NCI-H187 (cell line): Measurements from ENCODE around the gene RXRA.
"Not testable (repeated sequence)": the region's sequence is repeated elsewhere in the genome, so short reads cannot be mapped to it uniquely, and the experiment has no call there.

Source experiments
- DNase-seq, 2 experiments: peaks; one replicate each; lab custom pipeline; 2025; lab: John Stamatoyannopoulos, UW

Gene RXRA

DNA sequence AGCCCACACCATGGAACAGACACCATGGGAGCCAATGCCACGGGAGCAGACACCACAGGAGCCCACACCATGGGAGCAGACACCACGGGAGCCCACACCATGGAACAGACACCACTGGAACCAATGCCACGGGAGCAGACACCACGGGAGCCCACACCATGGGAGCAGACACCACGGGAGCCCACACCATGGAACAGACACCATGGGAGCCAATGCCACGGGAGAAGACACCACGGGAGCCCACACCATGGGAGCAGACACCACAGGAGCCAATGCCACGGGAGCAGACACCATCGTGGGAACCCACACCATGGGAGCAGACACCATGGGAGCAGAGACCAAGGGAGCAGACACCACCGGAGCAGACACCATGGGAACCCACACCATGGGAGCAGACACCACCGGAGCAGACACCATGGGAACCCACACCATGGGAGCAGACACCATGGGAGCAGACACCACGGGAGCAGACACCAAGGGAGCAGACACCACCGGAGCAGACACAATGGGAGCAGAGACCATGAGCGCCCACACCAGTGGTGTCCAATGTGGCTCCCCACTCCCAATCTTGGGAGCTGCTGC, 17.5 kb upstream of the RXRA start:
- not testable (repeated sequence) for DNase-seq

DNA sequence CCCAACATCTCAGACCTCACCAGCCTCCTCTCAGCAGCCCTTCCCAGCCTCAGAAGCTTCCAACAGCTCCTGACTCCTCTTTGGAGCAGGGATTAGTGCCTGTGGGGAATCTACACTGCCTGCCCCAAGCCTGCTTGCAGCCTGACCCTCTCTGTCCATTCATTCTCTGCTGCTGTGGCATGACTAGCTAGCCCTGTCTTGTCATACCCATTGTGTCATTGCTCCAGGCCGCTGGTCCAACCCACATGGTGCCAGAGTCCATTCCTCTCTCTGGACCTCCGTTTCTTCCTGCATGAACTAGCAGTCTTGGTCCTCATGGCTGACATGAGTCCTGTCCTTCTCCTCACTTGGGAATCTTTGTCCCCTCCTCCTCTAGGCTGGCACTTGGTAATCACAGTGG, 12.8 kb upstream of the RXRA start:
- no peak for DNase-seq

DNA sequence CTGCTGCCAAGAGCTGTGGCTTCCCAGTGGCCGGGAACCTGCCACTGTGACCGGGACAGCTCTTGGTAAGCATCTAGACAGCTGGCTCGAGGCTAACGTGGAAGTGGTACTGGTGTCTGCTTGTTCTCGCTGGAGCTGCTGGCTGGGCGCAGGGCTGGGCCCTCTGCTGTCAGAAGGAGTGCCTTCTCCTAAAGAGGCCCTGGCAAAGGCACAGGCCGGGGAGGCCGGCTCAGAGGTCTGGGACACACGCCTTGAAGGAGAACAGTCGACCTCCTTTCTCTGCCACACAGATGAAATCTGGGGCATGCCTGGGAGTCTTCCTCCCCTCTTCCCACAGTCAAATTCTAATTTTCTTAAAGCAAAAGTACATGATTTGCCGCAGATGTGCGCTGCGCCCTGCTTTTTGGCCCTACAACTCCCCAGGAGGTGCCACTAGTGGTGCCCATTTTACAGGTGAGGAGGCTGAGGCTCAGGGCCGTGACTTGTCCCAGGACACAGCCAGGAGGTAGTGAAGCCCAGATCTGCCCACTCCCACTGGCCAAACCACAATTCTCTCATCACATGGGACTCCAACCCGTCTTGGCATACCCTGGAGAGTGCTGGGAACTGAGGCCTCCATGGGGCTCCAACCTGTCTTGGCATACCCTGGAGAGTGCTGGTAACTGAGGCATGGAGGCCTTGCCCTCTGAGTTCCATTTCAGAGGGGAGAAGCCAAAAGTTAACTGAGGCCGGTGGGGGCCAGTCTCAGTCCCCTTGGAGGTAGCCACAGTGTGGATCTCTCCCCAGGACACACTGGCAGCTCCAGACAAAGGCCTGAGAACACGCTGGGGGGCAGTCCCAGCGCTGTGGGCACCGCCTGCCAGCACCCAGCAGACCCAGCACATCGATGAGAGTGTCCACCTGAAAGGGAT, 12.0 kb upstream of the RXRA start:
- DNase-seq = no peak

DNA sequence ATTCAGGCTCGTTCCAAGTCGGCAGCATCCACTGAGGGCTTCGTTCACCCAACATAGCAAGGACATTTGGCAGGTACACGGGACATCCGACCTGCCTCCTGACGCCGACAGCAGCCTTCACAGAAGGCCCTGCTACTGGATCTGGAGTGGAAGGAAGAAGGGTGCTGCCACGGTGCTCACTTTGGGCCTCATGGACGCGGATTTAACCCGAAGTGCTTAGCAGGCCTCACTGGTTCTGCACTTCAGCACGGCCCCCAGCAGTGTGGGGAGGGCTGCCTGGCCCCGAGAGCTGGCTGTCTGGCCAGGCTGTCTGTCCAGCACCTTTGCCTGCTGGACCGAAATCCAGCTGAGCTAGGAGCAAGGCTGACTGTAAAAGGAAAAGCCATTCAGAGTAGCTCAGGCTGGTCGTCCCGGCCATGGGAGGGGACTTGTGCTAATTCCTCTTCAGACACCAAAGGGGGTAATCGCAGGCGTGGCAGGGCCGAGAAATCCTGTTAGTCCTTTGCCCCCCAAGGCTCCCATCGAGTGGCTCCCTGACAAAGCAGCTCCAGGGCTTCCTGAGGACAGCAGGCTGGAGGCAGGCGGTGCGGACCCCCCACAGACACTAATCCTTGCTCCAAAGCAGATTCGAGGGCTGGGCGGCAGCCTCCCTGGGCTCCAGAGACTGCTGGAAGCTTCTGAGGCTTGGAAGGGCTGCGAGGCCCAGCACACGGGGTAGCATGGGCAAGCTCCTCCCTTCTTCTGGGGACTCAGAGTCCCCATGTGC, 11.1 kb upstream of the RXRA start:
- DNase-seq = no peak

DNA sequence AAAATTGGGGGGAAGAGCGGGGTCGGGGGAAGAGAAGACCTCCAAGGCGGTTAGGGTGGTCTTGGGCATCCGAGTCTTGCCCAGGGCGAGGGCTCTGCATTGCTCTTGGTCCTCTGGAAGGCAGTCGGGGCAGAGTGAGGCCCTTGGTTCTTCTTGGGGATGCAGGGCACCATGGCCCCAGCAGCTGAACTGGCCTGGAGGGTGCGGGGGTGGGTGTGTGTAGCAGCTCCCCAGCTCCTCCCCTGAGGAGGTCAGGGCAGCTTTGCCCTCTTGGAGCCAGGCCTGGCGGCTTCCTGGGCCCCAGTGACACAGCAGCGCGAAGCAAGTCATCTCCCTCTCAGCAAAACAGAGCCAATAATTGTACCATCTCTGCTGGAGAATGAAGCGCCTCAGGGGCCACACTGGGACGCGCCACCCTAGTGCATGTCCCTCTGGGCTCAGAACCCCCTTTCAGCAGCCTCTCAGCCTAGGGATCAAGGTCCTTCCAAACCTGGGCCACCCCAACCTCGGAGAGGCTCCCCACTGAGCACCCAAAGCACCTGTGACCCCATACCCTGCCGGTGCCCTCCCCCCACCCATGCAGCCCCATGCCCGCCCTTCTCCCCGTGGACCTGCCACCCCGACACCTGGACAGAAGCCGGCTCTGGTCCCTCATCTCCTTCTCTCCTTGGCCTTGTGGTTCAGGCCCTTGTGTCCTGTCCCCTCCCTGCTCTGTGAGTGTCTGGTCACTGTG, 10.4 kb upstream of the RXRA start:
- no peak for DNase-seq

DNA sequence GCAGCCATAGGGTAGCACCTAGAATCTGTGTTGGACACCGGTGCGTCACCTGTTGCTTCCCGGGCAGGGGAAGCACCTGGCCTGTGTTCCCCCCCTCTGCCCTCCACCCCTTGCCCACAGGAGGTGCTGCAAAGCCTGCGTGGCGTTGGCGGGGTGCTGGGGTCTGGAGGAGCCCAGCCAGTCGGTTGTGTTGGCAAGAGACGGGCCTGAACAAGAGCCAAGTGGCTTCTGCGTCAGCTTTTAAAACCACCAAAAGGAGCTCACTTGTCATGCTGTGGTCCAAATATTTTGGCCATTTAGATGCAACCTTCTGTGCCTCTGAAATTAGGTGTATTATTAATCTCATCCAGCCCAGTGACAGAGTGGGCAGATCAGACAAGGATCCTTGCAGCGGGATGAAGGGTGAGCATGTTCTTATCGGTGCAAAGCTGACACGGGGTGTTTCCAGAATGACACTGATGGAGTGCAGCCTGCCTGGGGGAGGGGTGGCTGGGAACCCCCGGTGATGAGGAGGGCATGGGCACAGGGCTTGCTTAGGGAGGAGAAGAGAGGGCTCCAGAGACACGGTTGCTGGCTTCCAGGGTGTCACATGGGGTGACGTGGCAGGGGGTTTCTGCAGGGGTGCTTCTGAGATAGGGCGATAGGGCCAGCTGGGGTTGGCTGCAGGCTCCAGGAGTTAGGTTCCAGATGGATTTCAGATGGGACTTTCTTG, 9.7 kb upstream of the RXRA start:
- no peak for DNase-seq

DNA sequence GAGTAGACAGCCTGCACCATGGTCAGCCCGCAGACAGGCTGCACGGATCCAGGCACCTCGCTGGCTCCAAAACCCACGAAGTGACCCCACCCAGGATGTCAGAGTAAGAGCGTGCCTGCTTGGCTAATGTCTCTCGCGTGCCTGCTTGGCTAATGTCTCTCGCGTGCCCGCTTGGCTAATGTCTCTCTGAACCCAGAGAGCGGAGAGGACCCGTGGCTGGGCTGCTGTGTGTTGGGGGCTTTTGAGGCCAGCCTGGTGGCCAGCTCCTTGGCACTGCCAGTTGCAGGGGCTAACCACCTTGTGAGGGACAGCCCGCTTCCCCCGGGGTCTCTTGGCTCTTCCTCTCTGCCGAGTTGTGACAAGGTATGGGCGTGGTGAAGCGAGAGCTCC, 8.9 kb upstream of the RXRA start:
- no peak for DNase-seq

DNA sequence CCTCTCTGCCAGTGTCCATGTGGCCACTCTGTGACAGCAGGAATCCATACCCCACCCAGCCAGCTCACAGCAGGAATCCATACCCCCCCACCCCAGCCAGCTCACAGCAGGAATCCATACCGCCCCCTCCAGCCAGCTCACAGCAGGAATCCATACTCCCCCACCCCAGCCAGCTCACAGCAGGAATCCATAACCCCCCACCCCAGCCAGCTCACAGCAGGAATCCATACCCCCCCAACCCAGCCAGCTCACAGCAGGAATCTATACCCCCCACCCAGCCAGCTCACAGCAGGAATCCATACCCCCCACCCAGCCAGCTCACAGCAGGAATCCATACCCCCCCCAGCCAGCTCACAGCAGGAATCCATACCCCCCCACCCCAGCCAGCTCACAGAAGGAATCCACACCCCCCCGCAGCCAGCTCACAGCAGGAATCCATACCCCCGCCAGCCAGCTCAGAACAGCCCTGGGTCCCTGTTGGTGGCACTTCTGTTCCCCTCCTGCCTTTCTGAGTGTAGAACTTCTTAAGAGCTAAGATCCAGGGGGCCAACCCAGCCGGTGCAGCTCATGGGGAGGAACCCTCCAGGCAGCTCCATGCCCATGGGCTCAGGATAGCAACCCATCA, 8.4 kb upstream of the RXRA start:
- DNase-seq = no peak

DNA sequence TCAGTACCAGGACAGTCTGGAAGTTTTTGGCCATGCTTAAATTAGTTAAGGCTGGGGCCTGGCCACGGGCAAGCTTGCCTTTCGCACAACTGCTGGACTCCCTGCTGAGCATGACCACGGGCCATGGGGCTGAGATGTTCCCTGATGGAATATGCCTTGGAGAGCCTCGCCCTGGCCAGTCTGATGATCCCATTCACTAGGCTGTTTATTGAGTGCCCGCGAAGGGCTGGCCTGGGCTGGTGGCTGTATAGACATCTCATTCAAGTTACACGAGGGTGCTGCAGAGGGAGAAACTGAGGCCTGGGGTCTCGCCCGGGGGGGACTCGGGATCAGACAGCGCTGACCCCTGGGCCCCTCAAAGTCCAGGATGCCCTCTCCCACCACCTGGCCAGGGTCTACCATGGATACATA, 7.8 kb upstream of the RXRA start:
- DNase-seq = no peak

DNA sequence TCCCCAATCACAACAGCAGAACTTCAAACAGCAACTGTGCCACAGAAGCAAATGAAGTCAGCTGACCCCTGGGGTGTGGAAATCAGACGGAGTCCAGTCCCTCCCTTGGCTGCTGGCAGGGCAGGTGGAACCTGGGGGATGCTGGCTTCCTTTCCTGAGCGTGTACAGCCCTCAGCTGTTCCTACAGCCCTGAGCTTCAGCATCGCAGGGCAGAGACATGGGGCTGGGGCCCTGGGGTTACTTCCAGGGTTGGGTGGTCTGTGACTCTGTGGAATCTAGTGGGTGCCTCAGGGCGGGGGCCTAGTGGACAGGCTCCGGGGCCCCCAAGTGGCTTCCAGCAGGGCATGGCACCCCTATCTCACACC, 7.3 kb upstream of the RXRA start:
- no peak for DNase-seq

DNA sequence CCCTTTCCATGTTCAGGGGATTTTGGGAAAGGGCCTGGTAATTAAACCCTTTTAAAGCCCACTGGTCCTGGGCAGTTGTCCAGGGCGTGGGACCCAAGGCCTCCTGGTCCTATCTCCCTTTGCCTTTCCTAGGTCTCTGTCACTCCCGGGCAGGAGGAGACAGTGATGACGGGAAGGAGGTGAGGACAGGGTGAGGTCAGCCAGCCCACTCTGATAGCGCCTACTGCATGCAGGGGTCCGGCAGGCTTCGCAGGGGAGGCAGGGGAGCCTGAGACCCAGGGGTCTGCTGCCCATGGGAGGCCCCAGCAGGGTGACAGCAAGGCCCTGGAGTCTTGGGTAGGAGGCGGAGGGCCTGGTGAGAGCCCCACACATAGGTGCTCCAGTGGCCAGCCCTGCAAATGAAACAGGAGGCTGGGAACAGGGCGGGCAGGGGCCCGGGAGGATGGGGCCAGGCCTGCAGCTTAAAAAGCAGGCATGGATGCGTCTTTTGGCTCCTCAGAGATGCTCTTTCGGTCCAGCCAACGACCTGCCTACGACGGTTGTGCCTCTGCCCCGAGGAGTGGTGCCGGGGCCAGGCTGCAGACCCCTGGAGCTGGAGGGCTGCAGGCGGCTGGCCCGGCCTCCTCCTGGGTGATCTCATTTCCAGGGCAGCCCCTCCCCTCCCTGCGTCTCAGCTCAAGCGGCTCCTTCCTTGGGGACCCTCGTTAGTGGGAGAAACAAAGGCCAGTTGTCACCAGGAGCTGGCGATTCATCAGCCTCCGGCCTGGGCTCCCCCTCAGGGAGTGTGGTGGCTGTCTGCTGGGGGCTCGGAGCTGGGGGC, 6.7 kb upstream of the RXRA start:
- DNase-seq = no peak

DNA sequence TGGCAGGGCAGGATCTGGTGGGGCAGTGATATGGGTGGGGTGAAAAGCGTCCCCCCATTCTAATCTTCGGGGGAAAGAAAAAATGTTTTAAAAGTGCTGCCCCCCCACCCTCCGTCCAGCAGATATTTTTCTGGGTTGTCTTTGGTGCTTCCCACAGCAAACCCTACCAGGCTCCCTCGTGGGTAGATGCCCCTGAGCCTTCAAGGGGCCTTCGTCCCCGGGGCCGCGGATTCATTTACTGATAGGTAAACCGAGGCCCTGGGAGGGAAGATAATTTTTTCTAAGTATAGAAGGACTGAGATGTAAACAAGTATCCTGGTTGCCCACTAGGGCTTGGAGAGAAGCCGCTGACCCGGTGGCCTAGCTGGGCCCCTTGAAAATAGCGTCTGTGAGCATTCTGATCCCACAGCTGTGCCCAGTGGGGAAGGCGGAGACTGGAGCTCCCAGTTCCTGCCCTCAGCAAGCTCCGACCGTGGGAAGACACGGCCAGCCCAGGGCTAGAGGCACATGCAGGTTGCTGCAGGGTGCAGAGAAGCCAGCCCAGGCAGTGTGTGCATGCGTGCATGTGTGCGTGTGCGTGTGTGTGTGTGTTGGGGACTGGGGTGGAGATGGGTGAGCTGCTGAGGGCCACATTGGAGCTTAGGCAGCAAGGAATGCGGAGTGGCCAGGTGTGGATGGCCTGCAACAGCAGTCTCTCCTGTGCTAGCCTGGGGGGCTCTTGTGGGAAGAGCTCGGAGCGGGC, 6.0 kb upstream of the RXRA start:
- DNase-seq = no peak

DNA sequence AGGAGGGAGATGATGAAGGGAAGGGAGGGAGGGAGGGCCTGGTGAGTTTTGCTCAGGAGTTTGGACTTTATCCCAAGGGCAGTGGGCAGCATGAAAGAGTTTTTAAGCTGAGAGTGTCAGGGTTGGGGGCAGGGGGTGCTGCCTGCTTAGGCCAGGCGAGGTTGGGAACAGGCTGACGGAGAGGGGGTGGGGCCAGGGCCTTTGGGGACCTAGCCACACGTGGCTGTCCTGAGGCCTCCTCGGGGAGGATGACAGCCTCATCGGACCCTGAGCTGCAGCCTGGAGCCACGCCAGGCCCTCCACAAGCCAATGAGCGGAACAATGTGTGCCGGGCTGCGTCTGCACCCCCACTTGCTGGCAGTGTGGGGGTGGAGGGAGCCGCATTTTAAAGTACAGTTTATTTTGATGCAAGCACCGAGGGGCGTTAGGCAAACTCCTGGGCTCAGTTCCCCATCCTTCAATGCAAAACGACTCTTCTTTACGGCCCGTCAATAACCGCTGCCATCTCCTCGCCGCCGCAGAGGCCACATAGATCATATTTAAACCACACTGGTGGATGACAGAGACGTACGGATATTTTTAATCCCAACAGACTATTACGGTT, 5.3 kb upstream of the RXRA start:
- no peak for DNase-seq

DNA sequence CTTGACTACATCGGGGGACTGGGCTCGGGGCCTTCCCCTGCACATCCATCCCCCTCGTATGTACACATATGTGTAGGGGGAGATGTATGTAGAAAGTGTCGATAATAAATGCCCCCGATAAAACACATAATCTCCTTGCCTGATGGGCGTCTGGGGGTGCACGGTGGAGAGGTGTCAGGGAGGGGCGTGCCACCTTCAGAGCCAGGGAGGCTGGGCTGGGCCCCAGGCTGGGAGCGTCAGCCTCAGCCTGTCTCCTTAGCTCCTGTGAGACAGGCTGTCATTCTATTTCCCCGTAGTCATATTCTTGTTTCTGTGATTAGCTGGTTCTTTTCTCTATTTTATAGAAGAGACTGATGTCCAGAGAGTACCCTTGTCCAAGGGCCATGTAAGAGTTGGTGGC, 4.7 kb upstream of the RXRA start:
- no peak for DNase-seq

DNA sequence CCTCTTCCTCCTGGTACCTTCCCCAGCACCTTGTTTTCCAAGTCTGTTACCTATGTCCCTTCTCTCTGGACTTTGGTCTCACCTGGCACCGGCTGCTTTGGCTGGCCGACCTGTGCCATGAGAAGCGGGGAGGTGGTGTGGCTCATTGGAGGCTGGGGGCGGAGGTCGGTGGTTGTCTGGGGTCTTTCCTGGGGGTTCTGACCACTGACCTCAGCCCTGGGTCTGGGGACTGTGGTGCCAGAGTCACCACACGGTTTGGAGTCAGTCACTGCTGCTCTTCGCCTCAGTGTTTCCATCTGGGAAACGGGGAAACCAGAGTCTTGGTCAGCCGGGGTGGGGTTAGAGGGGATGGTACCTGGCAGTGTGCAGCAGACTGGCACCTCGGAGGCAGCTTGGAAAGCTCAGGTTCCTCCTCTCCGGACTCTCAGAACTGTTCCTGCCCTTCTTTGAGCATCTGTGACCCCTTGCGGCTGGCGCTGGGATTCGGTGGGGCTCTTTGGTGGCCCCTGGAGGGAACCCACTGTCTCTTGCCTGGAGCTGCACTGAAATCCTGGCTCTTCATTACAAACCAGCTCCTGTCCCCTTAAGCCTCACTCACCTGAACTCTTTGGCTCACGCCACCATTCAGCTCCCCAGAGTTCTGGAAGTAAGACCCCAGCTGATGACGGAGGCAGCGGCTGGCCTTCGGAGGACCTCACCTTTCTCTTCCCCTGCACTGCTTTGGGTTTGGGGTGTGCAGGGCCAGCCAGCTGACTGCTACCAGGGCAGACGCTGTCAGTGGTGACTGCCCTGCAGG, 4.1 kb upstream of the RXRA start:
- no peak for DNase-seq

DNA sequence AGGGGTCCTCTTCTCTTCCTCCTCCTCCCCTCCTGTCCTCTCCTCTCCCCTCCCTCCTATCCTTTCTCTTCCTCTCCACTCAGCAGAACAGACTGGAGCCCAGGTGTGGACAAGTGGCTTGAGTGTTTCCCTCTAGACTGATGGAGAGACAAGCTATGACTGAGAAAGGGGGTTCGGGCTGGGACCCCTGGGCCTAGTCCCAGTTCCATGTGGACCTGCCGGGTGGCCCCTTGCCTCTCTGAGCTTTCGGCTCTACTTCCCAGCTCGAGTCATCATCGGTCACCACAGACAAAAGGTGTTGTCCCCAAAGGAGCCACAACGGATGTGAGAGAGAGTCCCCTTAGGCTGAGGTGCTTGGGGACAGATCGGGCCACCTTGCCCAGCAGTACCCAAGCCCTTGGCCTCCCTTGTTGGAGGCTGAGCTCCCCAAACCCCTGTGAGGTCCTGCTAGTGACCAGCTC, 3.4 kb upstream of the RXRA start:
- no peak for DNase-seq

DNA sequence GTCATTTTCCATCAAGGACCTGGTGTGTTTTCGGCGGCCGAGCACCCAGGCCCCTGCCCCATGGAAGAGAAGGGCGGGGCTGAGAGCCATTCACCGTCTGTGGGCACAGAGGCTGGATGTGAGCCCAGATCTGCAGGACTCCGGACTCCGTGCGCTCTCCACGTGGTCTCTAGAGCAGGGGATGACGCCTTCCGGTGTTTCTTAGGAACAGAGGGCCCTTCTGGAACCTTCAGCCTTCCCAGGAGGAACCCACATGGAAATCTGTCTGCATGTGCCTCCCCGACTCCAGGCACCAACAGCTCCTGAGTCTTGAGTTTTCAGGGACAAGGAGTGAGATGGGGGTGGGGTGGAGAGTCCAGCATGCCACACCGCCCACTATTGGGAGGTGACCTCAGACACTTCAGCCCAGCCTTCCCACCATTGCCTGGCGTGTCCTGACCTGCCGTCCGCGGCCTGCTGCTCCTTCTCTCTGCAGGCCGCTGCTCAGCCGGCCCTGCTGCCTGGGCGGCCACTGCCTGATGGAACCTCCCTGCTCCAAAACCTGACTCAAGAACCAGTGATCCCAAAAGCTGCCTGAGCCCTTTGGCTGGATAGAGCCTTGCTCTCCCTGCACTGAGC, 2.4 kb upstream of the RXRA start:
- no peak for DNase-seq
